Measurements from ENCODE around the gene TUBAL3. TPM values are rescaled to one million over a fixed set of nuclear protein-coding genes. Genes with fewer than 3 reads are reported as not detected.
A peak's percentile ranks its signal among the peaks of the same experiment; 100 is the strongest.

TUBAL3 gene
- total RNA-seq, 2 donors from 2014 or later, result not detected

DNA sequence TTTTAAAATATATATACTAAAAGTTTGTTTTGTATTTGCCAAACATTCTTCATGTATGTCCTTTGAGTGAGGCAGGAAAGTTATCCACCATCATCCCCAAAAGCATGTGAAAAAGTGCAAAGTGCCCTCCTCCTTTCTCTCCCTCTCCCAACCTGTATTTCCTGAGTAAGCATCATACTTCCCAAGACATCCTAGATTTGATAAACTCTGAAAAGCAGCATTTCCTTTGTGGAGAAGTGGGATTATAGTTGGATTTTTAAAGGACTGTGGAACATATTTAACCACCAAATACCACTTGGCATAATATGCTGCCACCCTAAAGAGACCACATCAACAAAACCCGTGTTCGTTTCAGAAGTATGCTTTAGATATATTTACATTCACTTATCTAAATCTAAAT is 44.6 kb upstream of the TUBAL3 start:
- Histone ChIP-seq H3K27me3 (no peaks in the 10 kb centered on the region), H3K4me3 (no peak overlapping the region), H3K27ac (peak overlapping the region in 2 of 4 donors; percentile 71 to 88), H3K4me1 (peaks cover 26% of the 10 kb centered on the region), H3K9me3 (no peaks in the 10 kb centered on the region), H3K36me3 (replicated peaks in 1 of 2; ENCODE audit: insufficient read depth in 1 of 2, low read depth in 2 of 2) (peaks cover 0 to 14% of the 10 kb centered on the region in 2 donors)
- intact Hi-C loops (cut with DNase I), result no loop called here
- WGBS, 2 donors, result 11 to 18% methylated on average over 2 of the region's 2 CpGs
- no peak for DNase-seq
- TF ChIP-seq CTCF (IDR thresholded peaks at IDR 0.05), result no peak
- TF ChIP-seq POLR2A (IDR thresholded peaks at IDR 0.05), result no peak
- ATAC-seq, result no peak

DNA sequence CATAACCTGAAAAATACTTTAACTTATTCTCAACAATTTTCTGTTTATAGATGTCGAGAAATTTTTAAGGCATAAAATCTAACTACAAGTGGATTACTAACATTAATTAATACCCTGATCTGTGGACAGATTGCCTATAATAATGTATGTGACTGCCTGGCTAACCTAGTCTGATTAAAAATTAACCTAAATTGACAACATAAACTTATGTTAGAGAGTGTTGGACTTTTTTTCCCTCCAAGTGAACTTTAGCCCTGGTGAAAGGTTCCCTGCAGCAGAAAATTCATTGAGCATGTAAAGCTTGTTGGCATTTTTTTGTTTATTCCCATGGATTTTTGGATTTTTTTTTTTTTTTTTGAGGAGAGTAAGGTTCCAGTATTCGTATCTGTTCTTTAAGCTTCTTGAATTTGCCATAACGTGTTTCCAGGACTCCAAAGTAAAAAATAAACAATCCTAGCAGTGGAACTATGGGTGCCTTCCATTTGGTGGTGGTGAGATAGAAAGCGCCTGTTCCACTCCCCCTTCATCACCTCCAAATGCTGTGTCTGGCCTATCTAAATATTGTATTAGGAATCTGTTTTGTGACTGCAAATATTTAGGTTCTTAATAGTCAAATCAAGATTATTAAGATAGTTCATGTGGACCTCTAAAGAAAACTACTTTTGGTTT is 43.8 kb upstream of the TUBAL3 start:
- no peaks in the 10 kb centered on the region for H3K27me3 ChIP-seq
- H3K27ac ChIP-seq, result peak overlapping the region; percentile 70 to 88 (median 75)
- no peak for ATAC-seq
- no peak for TF ChIP-seq POLR2A (IDR thresholded peaks at IDR 0.05)
- TF ChIP-seq CTCF (IDR thresholded peaks at IDR 0.05), result no peak
- H3K36me3 ChIP-seq (replicated peaks in 1 of 2; ENCODE audit: insufficient read depth in 1 of 2, low read depth in 2 of 2), result peaks cover 0 to 6% of the 10 kb centered on the region in 2 donors
- intact Hi-C loops (cut with DNase I), result no loop called here
- H3K4me1 ChIP-seq, result peaks cover 26% of the 10 kb centered on the region
- H3K9me3 ChIP-seq, result no peaks in the 10 kb centered on the region
- DNase-seq, result no peak
- peak overlapping the region in 1 of 2 donors; percentile 21 for H3K4me3 ChIP-seq
- WGBS, 2 donors, result 12 to 15% methylated on average over 4 of the region's 4 CpGs

DNA sequence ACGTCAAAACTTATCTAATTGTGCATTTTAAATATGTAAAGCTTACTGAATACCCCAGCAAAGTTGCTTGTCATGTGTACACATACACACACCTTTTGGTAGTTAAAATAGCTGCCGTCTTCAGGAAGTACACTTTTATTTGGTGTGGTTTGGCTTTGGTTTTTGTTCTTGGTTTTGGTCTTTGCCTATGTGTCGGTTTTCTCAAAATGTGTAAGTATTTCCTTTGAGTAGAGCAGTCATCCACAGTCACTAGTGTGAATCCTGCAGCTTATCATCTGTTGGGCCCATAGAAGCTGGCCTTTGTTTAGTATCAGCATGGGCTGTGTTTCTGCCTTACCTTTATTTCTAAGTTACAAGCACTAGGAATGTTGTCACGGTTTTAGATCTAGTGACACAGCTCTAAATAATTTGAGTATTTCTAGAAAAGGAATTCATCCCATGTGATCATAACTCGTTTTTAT is 43.0 kb upstream of the TUBAL3 start:
- Histone ChIP-seq H3K4me1 (peaks cover 26% of the 10 kb centered on the region), H3K36me3 (replicated peaks in 1 of 2; ENCODE audit: insufficient read depth in 1 of 2, low read depth in 2 of 2) (no peaks in the 10 kb centered on the region), H3K27ac (peak overlapping the region; percentile 71 to 88 (median 80)), H3K4me3 (peak overlapping the region in 1 of 2 donors; percentile 21), H3K9me3 (no peaks in the 10 kb centered on the region), H3K27me3 (no peaks in the 10 kb centered on the region)
- peak; percentile 34 for ATAC-seq
- TF ChIP-seq CTCF (IDR thresholded peaks at IDR 0.05) (peak in 1 of 7 experiments; percentile 2), POLR2A (IDR thresholded peaks at IDR 0.05) (peak in 2 of 3 donors; percentile 38 to 40)
- intact Hi-C loops (cut with DNase I), result no loop called here
- 5% methylated on average over 5 of the region's 5 CpGs for WGBS, 2 donors
- no peak for DNase-seq

DNA sequence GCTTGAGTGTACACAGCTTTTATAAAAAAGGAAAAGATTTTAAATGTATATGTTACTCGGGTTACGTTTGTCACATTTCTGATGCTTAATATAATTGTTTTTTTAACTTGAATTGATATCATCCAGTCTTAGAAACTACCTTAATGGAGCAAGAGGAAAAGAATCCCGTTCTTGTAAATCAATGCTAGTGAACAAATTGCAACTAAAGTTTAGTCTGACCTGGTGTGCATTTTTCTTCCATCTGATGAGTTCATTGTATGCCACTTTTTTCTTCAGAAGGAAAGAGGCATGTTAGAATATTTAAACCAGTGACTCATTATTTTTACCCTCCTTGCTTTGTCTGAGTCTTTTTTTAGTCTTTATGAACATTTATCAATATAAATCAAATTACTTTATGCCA is 42.4 kb upstream of the TUBAL3 start:
- 2 to 8% methylated on average over 3 of the region's 3 CpGs for whole genome bisulfite sequencing, 2 donors
- H3K27ac ChIP-seq, result peak overlapping the region; percentile 71 to 88 (median 80)
- ATAC-seq, result peak; percentile 17
- peaks cover 31% of the 10 kb centered on the region for H3K4me1 ChIP-seq
- DNase-seq, result no peak
- no peaks in the 10 kb centered on the region for H3K9me3 ChIP-seq
- H3K36me3 ChIP-seq (replicated peaks in 1 of 2; ENCODE audit: insufficient read depth in 1 of 2, low read depth in 2 of 2), result no peaks in the 10 kb centered on the region
- no peak for TF ChIP-seq CTCF (IDR thresholded peaks at IDR 0.05)
- TF ChIP-seq POLR2A (IDR thresholded peaks at IDR 0.05), result no peak
- intact Hi-C loops (cut with DNase I), result no loop called here
- H3K4me3 ChIP-seq, result peak overlapping the region in 1 of 2 donors; percentile 21
- no peaks in the 10 kb centered on the region for H3K27me3 ChIP-seq
